OCI-LY3 (cell line): Measurements from ENCODE around the gene MYL9.

Source experiments
- H2AFZ ChIP-seq: fragments of 200-600, 300-600 bp; shearing (Covaris generic); 2 replicates; pipeline ENCODE4 v1.6.0; 2014; ENCODE audit warnings: antibody characterized with exemption, low read depth, low read length
- H3K27ac ChIP-seq: fragments of 200-600, 300-600 bp; sonication (generic); 2 replicates; pipeline ENCODE4 v1.5.1; 2014; ENCODE audit warnings: mild to moderate bottlenecking, low read length, moderate library complexity, mixed read lengths
- H3K27me3 ChIP-seq: fragments of 200-600, 300-600 bp; sonication (generic); 2 replicates; pipeline ENCODE4 v1.6.1; 2014; ENCODE audit warnings: low read depth, low read length, mixed read lengths
- H3K36me3 ChIP-seq: fragments of 200-600, 300-600 bp; sonication (generic); replicated peaks from 2 replicates; pipeline ENCODE3; 2014; ENCODE audit warnings: low read depth, low read length, mixed read lengths
- H3K4me1 ChIP-seq: fragments of 300-600, 200-600 bp; sonication (generic); 2 replicates; pipeline ENCODE4 v1.6.1; 2014; ENCODE audit warnings: low read length, mixed read lengths
- H3K4me2 ChIP-seq: fragments of 200-600, 300-600 bp; sonication (generic); 2 replicates; pipeline ENCODE4 v1.6.1; 2014; ENCODE audit warnings: low read length, mixed read lengths
- H3K4me3 ChIP-seq: fragments of 300-600, 200-600 bp; sonication (generic); 2 replicates; pipeline ENCODE4 v1.5.1; 2014; ENCODE audit warnings: antibody characterized with exemption, mild to moderate bottlenecking, low read length, moderate library complexity
- H3K79me2 ChIP-seq: fragments of 300-600, 200-600 bp; shearing (Covaris generic); 2 replicates; pipeline ENCODE4 v1.6.1; 2014; ENCODE audit warnings: mild to moderate bottlenecking, low read length, mixed read lengths
- H3K9ac ChIP-seq: fragments of 300-600, 200-600 bp; shearing (Covaris generic); 2 replicates; pipeline ENCODE4 v1.6.0; 2014; ENCODE audit warnings: mild to moderate bottlenecking, low read length, moderate library complexity
- H3K9me3 ChIP-seq: fragments of 200-600, 300-600 bp; shearing (Covaris generic); 2 replicates; pipeline ENCODE4 v1.6.1; 2014; ENCODE audit warnings: low read length, mixed read lengths; ENCODE audit not compliant: insufficient read depth
- H4K20me1 ChIP-seq: fragments of 200-600, 300-600 bp; sonication (generic); 2 replicates; pipeline ENCODE4 v1.6.1; 2016; ENCODE audit warnings: low read length, mixed read lengths; ENCODE audit not compliant: insufficient read depth
- EZH2phosphoT487 ChIP-seq: fragments of 200-600 bp; shearing (Covaris generic); IDR thresholded peaks from 2 replicates; pipeline ENCODE4 v1.6.1; 2018; ENCODE audit warnings: antibody characterized with exemption, mixed run types, low read depth
- TF ChIP-seq, protein P1 (sequence below): fragments of 200-600, 300-600 bp; sonication (generic); IDR thresholded peaks from 2 replicates; pipeline ENCODE4 v1.5.1; 2014; ENCODE audit warnings: antibody characterized with exemption, low read length, low read depth

Gene MYL9

DNA sequence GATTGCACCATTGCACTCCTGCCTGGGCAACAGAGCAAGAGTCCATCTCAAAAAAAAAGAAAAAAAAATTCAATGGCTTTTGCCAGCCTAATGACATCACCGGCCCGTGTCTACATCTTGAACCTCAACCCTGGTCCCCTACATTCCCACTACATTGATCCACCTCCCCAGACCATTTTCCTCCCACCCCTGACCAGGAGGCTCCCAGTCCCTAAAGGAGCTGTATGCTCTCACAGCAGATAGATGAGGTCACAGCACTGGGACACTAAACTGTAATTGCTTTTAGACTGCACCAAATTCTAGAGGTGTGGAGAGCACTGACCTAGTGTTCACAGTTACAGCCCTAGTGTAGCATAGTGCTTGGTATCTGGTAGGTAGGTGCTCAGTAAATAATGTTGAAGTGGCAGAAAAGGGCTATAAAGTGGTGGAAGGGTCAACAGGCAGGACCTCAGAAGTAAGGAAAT, 42.7 kb downstream of the MYL9 start:
- Histone ChIP-seq H3K4me1 (peaks cover 23% of the 10 kb centered on the region), H3K4me3 (no peak overlapping the region), H3K79me2 (peaks cover 57% of the 10 kb centered on the region), H3K36me3 (peaks cover 57% of the 10 kb centered on the region), H4K20me1 (peaks cover 10% of the 10 kb centered on the region), H3K4me2 (no peak overlapping the region), H3K27ac (no peak overlapping the region), H2AFZ (no peak overlapping the region), H3K9ac (no peak overlapping the region), H3K9me3 (no peaks in the 10 kb centered on the region), H3K27me3 (no peaks in the 10 kb centered on the region)
- no peak for TF ChIP-seq EZH2phosphoT487

DNA sequence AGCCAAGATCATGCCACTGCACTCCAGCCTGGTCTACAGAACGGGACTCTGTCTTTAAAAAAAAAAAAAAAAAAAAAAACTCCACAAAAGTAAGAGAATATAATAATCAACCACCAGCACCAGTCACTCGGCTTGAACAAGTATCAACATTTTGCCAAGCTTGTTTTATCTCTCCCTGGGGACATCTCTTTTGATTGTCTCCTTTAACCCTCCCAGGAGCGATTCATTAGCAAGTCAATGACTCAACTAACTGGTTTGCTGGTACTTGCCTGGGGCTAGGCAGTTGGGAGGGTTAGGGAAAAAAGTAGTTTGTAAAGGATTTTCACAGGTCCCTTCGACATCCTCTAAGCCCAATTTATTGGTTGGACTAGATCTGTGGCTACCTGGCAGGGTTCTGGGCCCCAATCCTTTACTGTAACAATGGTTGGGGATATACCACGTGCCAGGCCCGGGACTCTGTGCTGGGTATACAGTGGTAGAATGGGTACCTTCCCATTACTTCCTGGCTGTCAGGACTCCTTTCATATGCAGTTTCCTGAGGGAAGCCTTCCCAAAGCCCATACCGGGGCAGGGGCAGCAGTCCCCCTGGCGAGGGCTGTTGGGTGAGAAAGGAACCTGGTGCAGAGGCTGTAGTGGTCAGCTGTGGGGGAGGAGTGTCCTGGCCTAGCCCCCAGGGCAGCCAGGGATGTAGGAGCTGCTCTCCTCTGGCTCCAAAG, 44.2 kb downstream of the MYL9 start:
- Histone ChIP-seq H3K4me1 (peaks cover 21% of the 10 kb centered on the region), H3K27ac (no peak overlapping the region), H3K4me2 (no peak overlapping the region), H3K9ac (no peak overlapping the region), H2AFZ (no peak overlapping the region), H3K4me3 (no peak overlapping the region), H3K27me3 (no peaks in the 10 kb centered on the region), H3K36me3 (peaks cover 48% of the 10 kb centered on the region), H3K9me3 (no peaks in the 10 kb centered on the region), H4K20me1 (no peaks in the 10 kb centered on the region), H3K79me2 (peaks cover 44% of the 10 kb centered on the region)
- no peak for TF ChIP-seq EZH2phosphoT487
- TF ChIP-seq, protein P1, sequence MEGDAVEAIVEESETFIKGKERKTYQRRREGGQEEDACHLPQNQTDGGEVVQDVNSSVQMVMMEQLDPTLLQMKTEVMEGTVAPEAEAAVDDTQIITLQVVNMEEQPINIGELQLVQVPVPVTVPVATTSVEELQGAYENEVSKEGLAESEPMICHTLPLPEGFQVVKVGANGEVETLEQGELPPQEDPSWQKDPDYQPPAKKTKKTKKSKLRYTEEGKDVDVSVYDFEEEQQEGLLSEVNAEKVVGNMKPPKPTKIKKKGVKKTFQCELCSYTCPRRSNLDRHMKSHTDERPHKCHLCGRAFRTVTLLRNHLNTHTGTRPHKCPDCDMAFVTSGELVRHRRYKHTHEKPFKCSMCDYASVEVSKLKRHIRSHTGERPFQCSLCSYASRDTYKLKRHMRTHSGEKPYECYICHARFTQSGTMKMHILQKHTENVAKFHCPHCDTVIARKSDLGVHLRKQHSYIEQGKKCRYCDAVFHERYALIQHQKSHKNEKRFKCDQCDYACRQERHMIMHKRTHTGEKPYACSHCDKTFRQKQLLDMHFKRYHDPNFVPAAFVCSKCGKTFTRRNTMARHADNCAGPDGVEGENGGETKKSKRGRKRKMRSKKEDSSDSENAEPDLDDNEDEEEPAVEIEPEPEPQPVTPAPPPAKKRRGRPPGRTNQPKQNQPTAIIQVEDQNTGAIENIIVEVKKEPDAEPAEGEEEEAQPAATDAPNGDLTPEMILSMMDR = no peak

DNA sequence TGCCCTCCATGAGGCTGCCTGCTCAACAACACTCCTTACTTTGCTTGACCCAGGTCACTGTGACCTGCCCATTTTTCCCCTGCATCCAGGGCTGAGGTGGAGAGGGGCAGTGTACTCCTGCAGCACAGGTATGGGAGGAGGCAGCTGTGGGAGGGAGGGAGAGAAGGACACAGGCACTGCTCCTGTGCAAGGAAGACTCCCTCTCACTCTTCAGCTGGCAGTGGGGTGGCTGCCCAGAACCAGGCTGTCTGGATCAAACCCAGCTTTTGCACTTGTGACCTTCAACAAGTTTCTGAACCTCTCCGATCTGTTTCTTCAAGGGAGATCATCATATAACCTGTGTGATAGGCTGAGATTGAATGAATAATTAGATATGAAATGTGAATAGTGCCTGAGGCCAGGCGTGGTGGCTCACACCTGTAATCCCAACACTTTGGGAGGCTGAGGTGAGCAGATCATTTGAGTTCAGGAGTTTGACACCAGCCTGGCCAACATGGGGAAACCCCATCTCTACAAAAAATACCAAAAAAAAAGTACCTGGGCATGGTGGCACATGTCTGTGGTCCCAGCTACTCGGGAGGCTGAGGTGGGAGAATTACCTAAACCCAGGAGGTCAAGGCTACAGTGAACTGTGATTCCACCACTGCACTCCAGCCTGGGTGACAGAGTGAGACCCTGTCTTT, 46.2 kb downstream of the MYL9 start:
- H3K79me2 ChIP-seq = peaks cover 53% of the 10 kb centered on the region
- no peaks in the 10 kb centered on the region for H3K27me3 ChIP-seq
- H3K4me2 ChIP-seq = no peak overlapping the region
- H3K9ac ChIP-seq = no peak overlapping the region
- no peaks in the 10 kb centered on the region for H4K20me1 ChIP-seq
- H3K4me1 ChIP-seq = peaks cover 35% of the 10 kb centered on the region
- peaks cover 51% of the 10 kb centered on the region for H3K36me3 ChIP-seq
- TF ChIP-seq, protein P1 = no peak
- no peak for TF ChIP-seq EZH2phosphoT487
- H2AFZ ChIP-seq = no peak overlapping the region
- no peak overlapping the region for H3K4me3 ChIP-seq
- H3K9me3 ChIP-seq = no peaks in the 10 kb centered on the region
- H3K27ac ChIP-seq = peak overlapping the region; percentile 23; the same call in 1 of the 2 replicates

DNA sequence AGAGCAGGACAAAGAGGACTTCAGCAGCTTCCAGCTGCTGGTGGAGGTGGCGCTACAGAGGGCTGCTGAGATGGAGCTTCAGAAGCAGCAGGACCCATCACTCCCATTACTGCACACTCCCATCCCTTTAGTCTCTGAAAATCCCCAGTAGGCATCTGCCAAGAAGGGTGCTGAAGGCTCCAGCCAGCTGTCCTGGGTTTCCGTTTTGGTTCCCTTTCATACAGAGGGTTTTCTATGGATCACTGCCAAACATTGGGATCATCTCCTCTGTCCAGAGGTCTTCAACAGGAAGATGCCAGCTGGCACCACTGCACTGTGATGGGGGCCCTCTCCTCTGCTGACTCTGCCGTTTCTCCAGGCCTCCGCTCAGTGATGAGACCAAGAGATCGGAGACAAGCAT, 50.0 kb downstream of the MYL9 start:
- H3K9ac ChIP-seq = no peak overlapping the region
- no peaks in the 10 kb centered on the region for H3K9me3 ChIP-seq
- TF ChIP-seq, protein P1 = no peak
- TF ChIP-seq EZH2phosphoT487 = no peak
- H3K27me3 ChIP-seq = no peaks in the 10 kb centered on the region
- H3K4me3 ChIP-seq = no peak overlapping the region
- H3K27ac ChIP-seq = peak overlapping the region; percentile 98; the same call in 1 of the 2 replicates
- H2AFZ ChIP-seq = no peak overlapping the region
- H3K4me1 ChIP-seq = peaks cover 67% of the 10 kb centered on the region
- no peak overlapping the region for H3K4me2 ChIP-seq
- peaks cover 43% of the 10 kb centered on the region for H3K79me2 ChIP-seq
- H4K20me1 ChIP-seq = no peaks in the 10 kb centered on the region
- H3K36me3 ChIP-seq = peaks cover 46% of the 10 kb centered on the region
